Activated CD4-positive, alpha-beta T cell treated with anti-CD3 and anti-CD28 coated beads, Interleukin-2, amount 10 ng/mL, durations not matched to agents 24 days and 14 days (primary cell): ENCODE data around the gene DPYD. TPM values are rescaled to one million over a fixed set of nuclear protein-coding genes. Genes with fewer than 3 reads are reported as not detected.

Experiments used
- DNase-seq: peaks from one replicate; pipeline ENCODE4 v3.0.0; 2022
- H3K27ac Mint-ChIP-seq: one replicate; pipeline ENCODE4 v1.8.0; 2022; ENCODE audit warnings: mild to moderate bottlenecking, mixed read lengths
- H3K27me3 Mint-ChIP-seq: one replicate; pipeline ENCODE4 v1.8.0; 2022; ENCODE audit warnings: mixed read lengths
- H3K36me3 Mint-ChIP-seq: one replicate; pipeline ENCODE4 v1.8.0; 2022; ENCODE audit warnings: low read depth, mild to moderate bottlenecking, mixed read lengths
- H3K4me1 Mint-ChIP-seq: one replicate; pipeline ENCODE4 v1.8.0; 2021; ENCODE audit warnings: mixed read lengths
- H3K4me3 Mint-ChIP-seq: one replicate; pipeline ENCODE4 v1.8.0; 2022; ENCODE audit warnings: mild to moderate bottlenecking, moderate library complexity, mixed read lengths
- H3K9me3 Mint-ChIP-seq: one replicate; pipeline ENCODE4 v1.8.0; 2021; ENCODE audit warnings: mixed read lengths
- intact Hi-C: fragments of 100-400 bp; cut with micrococcal nuclease; formaldehyde crosslinking; loops from one replicate; pipeline ENCODE4 v1.15.1; 2023
- total RNA-seq: library from RNA; stranded (reverse); gene quantifications from 2 replicates; pipeline ENCODE4 v1.2.3, GENCODE V29; 2022

The DPYD gene
- total RNA-seq, 1 donor from 2014 or later = 13.4 TPM

- Mint-ChIP-seq H3K36me3 (peaks cover 9% of the 10 kb centered on the region), H3K9me3 (no peaks in the 10 kb centered on the region), H3K27me3 (no peaks in the 10 kb centered on the region), H3K4me3 (no peak overlapping the region), H3K4me1 (peaks cover 5% of the 10 kb centered on the region), H3K27ac (no peak overlapping the region)
- intact Hi-C loops = no loop called here
- DNase-seq = no peak
Observed at GRCh38 chr1:97814121-97814520, 106.7 kb downstream of the DPYD start.

GRCh38 chr1:97812076-97812475 lies 108.8 kb downstream of the DPYD start:
- Mint-ChIP-seq H3K36me3 (peaks cover 9% of the 10 kb centered on the region), H3K4me3 (no peak overlapping the region), H3K4me1 (peaks cover 5% of the 10 kb centered on the region), H3K27me3 (no peaks in the 10 kb centered on the region), H3K9me3 (no peaks in the 10 kb centered on the region), H3K27ac (no peak overlapping the region)
- intact Hi-C loops = no loop called here
- DNase-seq = no peak

GRCh38 chr1:97806996-97807520 lies 113.8 kb downstream of the DPYD start:
- no peak for DNase-seq
- intact Hi-C loops = no loop called here
- H3K4me1 Mint-ChIP-seq = no peaks in the 10 kb centered on the region
- H3K36me3 Mint-ChIP-seq = peaks cover 9% of the 10 kb centered on the region
- no peaks in the 10 kb centered on the region for H3K27me3 Mint-ChIP-seq
- no peak overlapping the region for H3K27ac Mint-ChIP-seq
- H3K4me3 Mint-ChIP-seq = no peak overlapping the region
- H3K9me3 Mint-ChIP-seq = no peaks in the 10 kb centered on the region

GRCh38 chr1:97806326-97806725 lies 114.5 kb downstream of the DPYD start:
- DNase-seq = no peak
- no peak overlapping the region for H3K4me3 Mint-ChIP-seq
- no peaks in the 10 kb centered on the region for H3K9me3 Mint-ChIP-seq
- intact Hi-C loops = no loop called here
- no peaks in the 10 kb centered on the region for H3K27me3 Mint-ChIP-seq
- peaks cover 9% of the 10 kb centered on the region for H3K36me3 Mint-ChIP-seq
- no peaks in the 10 kb centered on the region for H3K4me1 Mint-ChIP-seq
- no peak overlapping the region for H3K27ac Mint-ChIP-seq

GRCh38 chr1:97805093-97805492 lies 115.7 kb downstream of the DPYD start:
- intact Hi-C loops = no loop called here

GRCh38 chr1:97803026-97803425 lies 117.8 kb downstream of the DPYD start:
- Mint-ChIP-seq H3K9me3 (no peaks in the 10 kb centered on the region), H3K27me3 (no peaks in the 10 kb centered on the region), H3K4me3 (no peak overlapping the region), H3K4me1 (no peaks in the 10 kb centered on the region), H3K36me3 (peaks cover 4% of the 10 kb centered on the region), H3K27ac (no peak overlapping the region)
- DNase-seq = no peak
- intact Hi-C loops = no loop called here

More at GRCh38 chr1:97805093-97805492, 115.7 kb downstream of the DPYD start:
- H3K4me3 Mint-ChIP-seq = no peak overlapping the region
- H3K9me3 Mint-ChIP-seq = no peaks in the 10 kb centered on the region
- H3K36me3 Mint-ChIP-seq = peaks cover 7% of the 10 kb centered on the region
- no peak for DNase-seq
- no peaks in the 10 kb centered on the region for H3K4me1 Mint-ChIP-seq
- H3K27me3 Mint-ChIP-seq = no peaks in the 10 kb centered on the region
- no peak overlapping the region for H3K27ac Mint-ChIP-seq

- H3K9me3 Mint-ChIP-seq = no peaks in the 10 kb centered on the region
- H3K4me1 Mint-ChIP-seq = no peaks in the 10 kb centered on the region
- no peak overlapping the region for H3K27ac Mint-ChIP-seq
- peaks cover 4% of the 10 kb centered on the region for H3K36me3 Mint-ChIP-seq
- no peak for DNase-seq
- intact Hi-C loops = no loop called here
- no peaks in the 10 kb centered on the region for H3K27me3 Mint-ChIP-seq
- H3K4me3 Mint-ChIP-seq = no peak overlapping the region
Observed at GRCh38 chr1:97802011-97802410, 118.8 kb downstream of the DPYD start.

GRCh38 chr1:97797403-97798183 lies 123.2 kb downstream of the DPYD start:
- H3K4me1 Mint-ChIP-seq = peaks cover 1% of the 10 kb centered on the region
- DNase-seq = no peak
- H3K27me3 Mint-ChIP-seq = no peaks in the 10 kb centered on the region
- intact Hi-C loops = loop anchor here (10.0 kb wide), 1 partner anchor 247 kb away; no protein-coding TSS in a partner anchor
- peaks cover 5% of the 10 kb centered on the region for H3K36me3 Mint-ChIP-seq
- H3K27ac Mint-ChIP-seq = no peak overlapping the region
- no peak overlapping the region for H3K4me3 Mint-ChIP-seq
- H3K9me3 Mint-ChIP-seq = no peaks in the 10 kb centered on the region

- intact Hi-C loops = loop anchor here (10.0 kb wide), 1 partner anchor 248 kb away; no protein-coding TSS in a partner anchor
- no peak overlapping the region for H3K27ac Mint-ChIP-seq
- no peaks in the 10 kb centered on the region for H3K27me3 Mint-ChIP-seq
- peaks cover 3% of the 10 kb centered on the region for H3K4me1 Mint-ChIP-seq
- peaks cover 7% of the 10 kb centered on the region for H3K36me3 Mint-ChIP-seq
- DNase-seq = no peak
- H3K9me3 Mint-ChIP-seq = no peaks in the 10 kb centered on the region
- no peak overlapping the region for H3K4me3 Mint-ChIP-seq
Observed at GRCh38 chr1:97796711-97797110, 124.1 kb downstream of the DPYD start.

- H3K36me3 Mint-ChIP-seq = peaks cover 5% of the 10 kb centered on the region
- intact Hi-C loops = loop anchor here (10.0 kb wide), 1 partner anchor 252 kb away; no protein-coding TSS in a partner anchor
- no peak overlapping the region for H3K4me3 Mint-ChIP-seq
- peaks cover 17% of the 10 kb centered on the region for H3K4me1 Mint-ChIP-seq
- no peaks in the 10 kb centered on the region for H3K9me3 Mint-ChIP-seq
- no peaks in the 10 kb centered on the region for H3K27me3 Mint-ChIP-seq
- no peak for DNase-seq
- no peak overlapping the region for H3K27ac Mint-ChIP-seq
Observed at GRCh38 chr1:97792655-97793054, 128.2 kb downstream of the DPYD start.

GRCh38 chr1:97791251-97791650 lies 129.6 kb downstream of the DPYD start:
- no peak for DNase-seq
- peaks cover 17% of the 10 kb centered on the region for H3K4me1 Mint-ChIP-seq
- peak overlapping the region; percentile 1 for H3K27ac Mint-ChIP-seq
- intact Hi-C loops = loop anchor here (1.0 to 10.0 kb wide), 3 partner anchors 130 to 254 kb away; partner anchors contain the start of gene DPYD
- H3K4me3 Mint-ChIP-seq = peak overlapping the region; percentile 29
- H3K27me3 Mint-ChIP-seq = no peaks in the 10 kb centered on the region
- H3K36me3 Mint-ChIP-seq = peaks cover 5% of the 10 kb centered on the region
- H3K9me3 Mint-ChIP-seq = no peaks in the 10 kb centered on the region

- Mint-ChIP-seq H3K36me3 (peaks cover 7% of the 10 kb centered on the region), H3K4me1 (peaks cover 16% of the 10 kb centered on the region), H3K4me3 (no peak overlapping the region), H3K27ac (no peak overlapping the region), H3K9me3 (no peaks in the 10 kb centered on the region), H3K27me3 (no peaks in the 10 kb centered on the region)
- no peak for DNase-seq
- intact Hi-C loops = no loop called here
Observed at GRCh38 chr1:97787231-97787630, 133.6 kb downstream of the DPYD start.

- no peak for DNase-seq
- Mint-ChIP-seq H3K4me3 (no peak overlapping the region), H3K27ac (no peak overlapping the region), H3K4me1 (peaks cover 9% of the 10 kb centered on the region), H3K36me3 (peaks cover 4% of the 10 kb centered on the region), H3K9me3 (no peaks in the 10 kb centered on the region), H3K27me3 (no peaks in the 10 kb centered on the region)
- intact Hi-C loops = no loop called here
Observed at GRCh38 chr1:97784661-97785060, 136.2 kb downstream of the DPYD start.

GRCh38 chr1:97783751-97784150 lies 137.1 kb downstream of the DPYD start:
- H3K4me3 Mint-ChIP-seq = no peak overlapping the region
- H3K4me1 Mint-ChIP-seq = peaks cover 6% of the 10 kb centered on the region
- peaks cover 4% of the 10 kb centered on the region for H3K36me3 Mint-ChIP-seq
- H3K27ac Mint-ChIP-seq = no peak overlapping the region
- H3K9me3 Mint-ChIP-seq = no peaks in the 10 kb centered on the region
- intact Hi-C loops = no loop called here
- no peaks in the 10 kb centered on the region for H3K27me3 Mint-ChIP-seq
- no peak for DNase-seq
